Activated CD4-positive, alpha-beta T cell treated with anti-CD3 and anti-CD28 coated beads, Interleukin-2, amount 50 U/mL, for 1 hour (primary cell): Measurements from ENCODE around the gene PCDHGB7.
"Not testable (repeated sequence)": the region's sequence is repeated elsewhere in the genome, so short reads cannot be mapped to it uniquely, and the experiment has no call there.

Experiments used
- DNase-seq: peaks from one replicate; pipeline ENCODE4 v3.0.0-alpha.2; 2020

The PCDHGB7 gene

DNA sequence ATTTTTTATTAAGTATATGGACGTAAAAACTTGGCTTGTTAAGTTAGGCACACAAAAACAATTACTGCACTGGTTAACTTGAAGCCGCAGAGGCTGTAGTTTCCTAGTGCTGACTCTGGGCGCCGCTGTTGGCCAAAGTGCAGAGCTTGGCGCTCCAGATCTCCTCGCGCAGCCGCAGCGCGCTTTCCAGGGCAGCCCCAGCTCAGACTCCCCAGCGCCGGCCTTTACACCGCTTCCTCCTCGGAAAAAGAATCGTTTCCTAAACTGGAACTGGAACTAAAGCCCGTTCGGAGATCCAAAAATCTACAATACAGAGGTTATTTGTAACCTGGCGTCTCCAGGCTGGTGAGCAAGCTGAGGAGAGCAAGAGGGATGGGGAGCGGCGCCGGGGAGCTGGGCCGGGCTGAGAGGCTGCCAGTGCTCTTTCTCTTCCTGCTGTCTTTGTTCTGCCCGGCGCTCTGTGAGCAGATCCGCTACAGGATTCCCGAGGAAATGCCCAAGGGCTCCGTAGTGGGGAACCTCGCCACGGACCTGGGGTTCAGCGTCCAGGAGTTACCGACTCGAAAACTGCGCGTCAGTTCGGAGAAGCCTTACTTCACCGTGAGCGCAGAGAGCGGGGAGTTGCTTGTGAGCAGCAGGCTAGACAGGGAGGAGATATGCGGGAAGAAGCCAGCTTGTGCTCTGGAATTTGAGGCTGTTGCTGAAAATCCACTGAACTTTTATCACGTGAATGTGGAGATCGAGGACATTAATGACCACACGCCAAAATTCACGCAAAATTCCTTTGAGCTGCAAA is 19.5 kb upstream of the PCDHGB7 start, which contains the start of gene PCDHGB5:
TSS of gene PCDHGB5 (plus strand) at position 192 of the 796 bp plus-strand sequence. CDS start at position 373, 181 bp downstream.
- DNase-seq = peak; percentile 25

DNA sequence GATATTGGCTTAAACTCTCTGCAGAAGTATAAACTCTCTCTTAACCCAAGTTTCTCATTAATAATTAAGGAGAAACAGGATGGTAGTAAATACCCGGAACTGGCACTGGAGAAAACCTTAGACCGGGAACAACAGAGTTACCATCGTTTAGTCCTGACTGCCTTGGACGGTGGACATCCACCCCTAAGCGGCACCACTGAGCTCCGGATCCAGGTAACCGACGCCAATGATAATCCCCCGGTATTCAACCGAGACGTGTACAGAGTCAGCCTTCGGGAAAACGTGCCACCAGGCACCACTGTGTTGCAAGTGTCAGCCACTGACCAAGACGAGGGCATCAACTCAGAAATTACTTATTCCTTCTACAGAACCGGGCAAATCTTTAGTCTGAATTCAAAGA is 18.9 kb upstream of the PCDHGB7 start:
- DNase-seq = no peak

DNA sequence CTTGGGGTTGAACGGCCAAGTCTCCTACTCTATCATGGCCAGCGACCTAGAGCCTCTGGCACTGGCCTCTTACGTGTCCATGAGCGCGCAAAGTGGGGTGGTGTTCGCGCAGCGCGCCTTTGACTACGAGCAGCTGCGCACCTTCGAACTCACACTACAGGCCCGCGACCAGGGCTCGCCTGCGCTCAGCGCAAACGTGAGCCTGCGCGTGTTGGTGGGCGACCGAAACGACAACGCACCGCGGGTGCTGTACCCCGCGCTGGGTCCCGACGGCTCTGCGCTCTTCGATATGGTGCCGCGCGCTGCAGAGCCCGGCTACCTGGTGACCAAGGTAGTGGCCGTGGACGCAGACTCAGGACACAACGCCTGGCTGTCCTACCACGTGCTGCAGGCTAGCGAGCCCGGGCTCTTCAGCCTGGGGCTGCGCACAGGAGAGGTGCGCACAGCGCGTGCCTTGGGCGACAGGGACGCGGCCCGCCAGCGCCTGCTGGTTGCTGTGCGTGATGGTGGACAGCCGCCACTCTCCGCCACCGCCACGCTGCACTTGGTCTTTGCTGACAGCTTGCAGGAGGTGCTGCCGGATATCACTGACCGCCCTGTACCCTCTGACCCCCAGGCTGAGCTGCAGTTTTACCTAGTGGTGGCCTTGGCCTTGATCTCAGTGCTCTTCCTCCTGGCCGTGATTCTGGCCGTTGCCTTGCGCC is 17.8 kb upstream of the PCDHGB7 start:
- no peak for DNase-seq

DNA sequence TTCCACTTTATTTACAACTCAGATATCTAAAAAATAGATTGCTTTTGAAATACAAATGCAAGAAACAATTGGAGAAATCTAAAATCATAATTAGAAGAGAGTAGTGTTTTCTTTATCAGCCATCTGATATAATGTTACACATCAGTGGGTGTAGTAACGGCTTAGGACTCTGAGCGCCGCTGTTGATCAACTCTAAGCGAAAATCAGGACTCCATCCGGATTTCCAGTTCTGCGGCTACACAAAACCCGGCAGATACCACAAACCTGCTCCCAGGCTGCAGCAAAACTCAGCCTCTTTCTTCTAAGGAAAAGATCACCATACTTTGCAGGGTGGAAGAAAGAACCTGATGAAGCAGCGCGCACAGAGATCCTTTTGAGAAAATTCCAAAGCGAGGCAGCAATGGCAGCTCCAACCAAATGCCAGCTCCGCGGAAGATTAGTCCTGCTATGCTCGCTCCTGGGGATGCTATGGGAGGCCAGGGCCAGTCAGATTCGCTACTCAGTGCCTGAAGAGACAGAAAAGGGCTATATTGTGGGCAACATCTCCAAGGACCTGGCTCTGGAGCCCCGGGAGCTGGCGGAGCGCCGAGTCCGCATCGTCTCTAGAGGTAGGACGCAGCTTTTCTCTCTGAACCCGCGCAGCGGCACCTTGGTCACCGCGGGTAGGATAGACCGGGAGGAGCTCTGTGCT is 14.8 kb upstream of the PCDHGB7 start, which contains the start of gene PCDHGA9:
TSS of gene PCDHGA9 (plus strand) at position 226 of the 691 bp plus-strand sequence. CDS start at position 401, 175 bp downstream.
- DNase-seq = no peak

DNA sequence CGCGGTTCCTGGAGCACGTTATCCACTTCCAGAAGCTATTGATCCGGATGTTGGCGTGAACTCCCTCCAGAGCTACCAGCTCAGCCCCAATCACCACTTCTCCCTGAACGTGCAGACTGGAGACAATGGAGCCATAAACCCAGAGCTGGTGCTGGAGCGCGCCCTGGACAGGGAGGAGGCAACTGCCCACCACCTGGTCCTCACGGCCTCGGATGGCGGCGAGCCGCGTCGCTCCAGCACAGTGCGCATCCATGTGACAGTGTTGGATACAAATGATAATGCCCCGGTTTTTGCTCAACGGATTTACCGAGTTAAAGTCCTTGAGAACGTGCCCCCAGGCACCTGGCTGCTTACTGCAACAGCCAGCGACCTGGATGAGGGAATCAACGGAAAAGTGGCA is 14.1 kb upstream of the PCDHGB7 start:
- DNase-seq = no peak

DNA sequence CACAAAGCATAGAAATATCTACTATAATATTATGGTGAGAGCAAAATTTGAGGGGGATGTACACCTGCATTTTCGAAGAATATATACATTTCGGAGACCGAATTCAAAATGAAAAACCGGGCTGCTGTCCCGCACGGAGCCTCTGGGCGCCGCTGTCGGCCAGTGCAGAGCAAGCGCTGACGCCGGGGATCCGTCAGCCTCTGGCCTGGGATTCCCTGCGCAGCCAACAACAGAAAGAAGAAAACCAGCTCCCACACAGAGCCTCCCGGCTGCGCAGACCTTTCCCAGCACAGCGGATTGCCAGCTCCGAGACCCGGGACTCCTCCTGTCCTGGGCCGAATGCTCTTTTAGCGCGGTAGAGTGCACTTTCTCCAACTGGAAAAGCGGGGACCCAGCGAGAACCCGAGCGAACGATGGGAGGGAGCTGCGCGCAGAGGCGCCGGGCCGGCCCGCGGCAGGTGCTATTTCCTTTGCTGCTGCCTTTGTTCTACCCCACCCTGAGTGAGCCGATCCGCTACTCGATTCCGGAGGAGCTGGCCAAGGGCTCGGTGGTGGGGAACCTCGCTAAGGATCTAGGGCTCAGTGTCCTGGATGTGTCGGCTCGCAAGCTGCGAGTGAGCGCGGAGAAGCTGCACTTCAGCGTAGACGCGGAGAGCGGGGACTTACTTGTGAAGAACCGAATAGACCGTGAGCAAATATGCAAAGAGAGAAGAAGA is 9.5 kb upstream of the PCDHGB7 start, which contains the start of gene PCDHGB6:
TSS of gene PCDHGB6 (plus strand) at position 232 of the 716 bp plus-strand sequence. CDS start at position 414, 182 bp downstream.
- peak; percentile 25 for DNase-seq

DNA sequence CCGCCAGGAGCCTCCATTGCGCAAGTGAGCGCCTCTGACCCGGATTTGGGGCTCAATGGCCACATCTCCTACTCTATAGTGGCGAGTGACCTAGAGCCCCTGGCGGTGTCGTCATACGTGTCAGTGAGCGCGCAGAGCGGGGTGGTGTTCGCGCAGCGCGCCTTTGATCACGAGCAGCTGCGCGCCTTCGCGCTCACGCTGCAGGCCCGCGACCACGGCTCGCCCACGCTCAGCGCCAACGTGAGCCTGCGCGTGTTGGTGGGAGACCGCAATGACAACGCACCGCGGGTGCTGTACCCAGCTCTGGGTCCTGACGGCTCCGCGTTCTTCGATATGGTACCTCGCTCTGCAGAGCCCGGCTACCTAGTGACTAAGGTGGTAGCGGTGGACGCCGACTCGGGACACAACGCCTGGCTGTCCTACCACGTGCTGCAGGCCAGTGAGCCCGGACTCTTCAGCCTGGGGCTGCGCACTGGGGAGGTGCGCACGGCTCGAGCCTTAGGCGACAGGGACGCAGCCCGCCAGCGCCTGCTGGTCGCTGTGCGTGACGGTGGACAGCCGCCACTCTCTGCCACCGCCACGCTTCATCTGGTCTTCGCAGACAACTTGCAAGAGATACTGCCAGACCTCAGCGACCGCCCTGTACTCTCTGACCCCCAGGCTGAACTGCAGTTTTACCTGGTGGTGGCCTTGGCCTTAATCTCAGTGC is 7.7 kb upstream of the PCDHGB7 start:
- no peak for DNase-seq

DNA sequence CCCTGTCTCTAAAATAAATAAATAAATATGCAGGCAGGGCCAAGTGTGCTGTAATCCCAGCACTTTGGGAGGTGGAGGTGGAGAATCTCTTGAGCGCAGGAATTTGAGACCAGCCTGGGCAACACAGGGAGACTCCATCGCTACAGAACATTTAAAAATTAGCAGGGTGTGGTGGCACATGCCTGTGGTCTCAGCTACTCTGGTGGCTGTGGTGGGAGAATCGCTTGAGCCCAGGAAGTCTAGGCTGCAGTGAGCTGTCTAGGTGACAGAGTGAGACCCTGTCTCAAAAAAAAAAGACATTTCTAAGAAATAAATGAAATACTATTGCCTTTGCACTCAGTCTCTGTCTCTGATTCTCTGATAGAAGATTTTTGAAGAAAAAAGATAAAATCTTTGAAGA is 5.9 kb upstream of the PCDHGB7 start:
- DNase-seq = no peak

DNA sequence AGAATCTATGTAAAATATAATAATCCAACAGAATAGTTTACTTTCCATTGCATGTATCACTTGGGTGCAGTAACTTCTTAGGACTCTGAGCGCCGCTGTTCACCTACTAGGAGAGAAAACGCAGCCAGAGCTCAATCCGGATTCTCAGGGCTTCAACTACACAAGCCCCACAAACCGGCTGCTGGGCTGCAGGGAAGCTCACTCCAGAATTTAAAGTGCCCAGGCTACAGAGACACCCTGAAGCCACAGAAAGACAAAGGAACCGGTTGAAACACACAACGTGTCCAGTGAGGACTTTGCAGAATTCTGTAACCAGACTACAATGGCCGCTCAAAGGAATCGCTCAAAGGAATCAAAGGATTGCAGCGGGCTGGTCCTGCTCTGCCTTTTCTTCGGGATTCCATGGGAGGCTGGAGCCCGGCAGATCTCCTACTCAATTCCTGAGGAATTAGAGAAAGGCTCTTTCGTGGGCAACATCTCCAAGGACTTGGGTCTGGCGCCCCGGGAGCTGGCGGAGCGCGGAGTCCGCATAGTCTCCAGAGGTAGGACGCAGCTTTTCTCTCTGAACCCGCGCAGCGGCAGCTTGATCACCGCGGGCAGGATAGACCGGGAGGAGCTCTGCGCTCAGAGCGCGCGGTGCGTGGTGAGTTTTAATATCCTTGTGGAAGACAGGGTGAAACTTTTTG is 4.5 kb upstream of the PCDHGB7 start, which contains the start of gene PCDHGA10:
TSS of gene PCDHGA10 (plus strand) at position 134 of the 686 bp plus-strand sequence. CDS start at position 323, 189 bp downstream.
- DNase-seq = peak; percentile 50

DNA sequence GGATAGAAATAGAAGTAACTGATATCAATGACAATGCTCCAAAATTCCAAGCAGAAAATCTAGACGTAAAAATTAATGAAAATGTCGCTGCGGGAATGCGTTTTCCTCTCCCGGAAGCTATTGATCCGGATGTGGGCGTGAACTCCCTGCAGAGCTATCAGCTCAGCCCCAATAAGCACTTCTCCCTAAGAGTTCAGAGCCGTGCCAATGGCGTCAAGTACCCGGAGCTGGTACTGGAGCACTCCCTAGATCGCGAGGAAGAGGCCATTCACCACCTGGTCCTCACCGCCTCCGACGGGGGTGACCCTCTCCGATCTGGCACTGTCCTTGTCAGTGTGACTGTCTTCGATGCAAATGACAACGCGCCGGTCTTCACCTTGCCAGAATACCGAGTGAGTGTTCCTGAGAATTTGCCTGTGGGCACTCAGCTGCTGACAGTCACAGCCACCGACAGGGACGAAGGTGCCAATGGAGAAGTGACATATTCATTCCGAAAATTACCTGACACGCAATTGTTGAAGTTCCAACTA is 3.9 kb upstream of the PCDHGB7 start:
- no peak for DNase-seq

DNA sequence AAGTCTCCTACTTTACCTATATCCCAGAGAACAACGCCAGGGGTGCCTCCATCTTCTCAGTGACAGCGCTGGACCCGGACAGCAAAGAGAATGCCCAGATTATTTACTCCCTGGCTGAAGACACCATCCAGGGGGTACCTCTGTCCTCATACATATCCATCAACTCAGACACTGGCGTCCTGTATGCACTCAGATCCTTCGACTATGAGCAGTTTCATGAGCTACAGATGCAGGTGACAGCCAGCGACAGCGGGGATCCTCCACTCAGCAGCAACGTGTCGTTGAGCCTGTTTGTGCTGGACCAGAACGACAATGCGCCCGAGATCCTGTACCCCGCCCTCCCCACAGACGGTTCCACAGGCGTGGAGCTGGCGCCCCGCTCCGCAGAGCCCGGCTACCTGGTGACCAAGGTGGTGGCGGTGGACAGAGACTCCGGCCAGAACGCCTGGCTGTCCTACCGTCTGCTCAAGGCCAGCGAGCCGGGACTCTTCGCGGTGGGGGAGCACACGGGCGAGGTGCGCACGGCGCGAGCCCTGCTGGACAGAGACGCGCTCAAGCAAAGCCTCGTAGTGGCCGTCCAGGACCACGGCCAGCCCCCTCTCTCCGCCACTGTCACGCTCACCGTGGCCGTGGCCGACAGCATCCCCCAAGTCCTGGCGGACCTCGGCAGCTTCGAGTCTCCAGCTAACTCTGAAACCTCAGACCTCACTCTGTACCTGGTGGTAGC is 2.8 kb upstream of the PCDHGB7 start:
- not testable (repeated sequence) for DNase-seq

DNA sequence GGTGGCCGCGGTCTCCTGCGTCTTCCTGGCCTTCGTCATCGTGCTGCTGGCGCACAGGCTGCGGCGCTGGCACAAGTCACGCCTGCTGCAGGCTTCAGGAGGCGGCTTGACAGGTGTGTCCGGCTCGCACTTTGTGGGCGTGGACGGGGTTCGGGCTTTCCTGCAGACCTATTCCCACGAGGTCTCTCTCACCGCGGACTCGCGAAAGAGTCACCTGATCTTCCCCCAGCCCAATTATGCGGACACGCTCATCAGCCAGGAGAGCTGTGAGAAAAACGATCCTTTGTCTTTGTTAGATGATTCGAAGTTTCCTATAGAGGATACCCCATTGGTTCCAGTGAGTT is 2.2 kb upstream of the PCDHGB7 start:
- not testable (repeated sequence) for DNase-seq

DNA sequence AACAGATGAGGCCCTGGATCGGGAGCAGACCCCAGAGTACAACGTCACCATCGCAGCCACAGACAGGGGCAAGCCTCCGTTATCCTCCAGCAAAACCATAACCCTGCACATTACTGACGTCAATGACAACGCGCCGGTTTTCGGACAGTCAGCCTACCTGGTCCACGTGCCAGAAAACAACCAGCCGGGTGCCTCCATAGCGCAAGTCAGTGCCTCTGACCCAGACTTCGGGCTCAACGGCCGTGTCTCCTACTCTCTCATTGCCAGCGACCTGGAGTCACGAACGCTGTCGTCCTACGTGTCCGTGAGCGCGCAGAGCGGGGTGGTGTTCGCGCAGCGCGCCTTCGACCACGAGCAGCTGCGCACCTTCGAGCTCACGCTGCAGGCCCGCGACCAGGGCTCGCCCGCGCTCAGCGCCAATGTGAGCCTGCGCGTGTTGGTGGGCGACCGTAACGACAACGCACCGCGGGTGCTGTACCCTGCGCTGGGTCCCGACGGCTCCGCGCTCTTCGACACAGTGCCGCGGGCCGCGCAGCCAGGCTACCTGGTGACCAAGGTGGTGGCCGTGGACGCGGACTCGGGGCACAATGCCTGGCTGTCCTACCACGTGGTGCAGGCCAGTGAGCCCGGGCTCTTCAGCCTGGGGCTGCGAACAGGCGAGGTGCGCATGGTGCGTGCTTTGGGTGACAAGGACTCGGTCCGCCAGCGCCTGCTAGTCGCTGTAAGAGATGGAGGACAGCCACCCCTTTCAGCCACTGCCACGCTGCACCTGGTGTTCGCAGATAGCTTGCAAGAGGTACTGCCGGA is 1.8 kb downstream of the PCDHGB7 start:
- DNase-seq = no peak

DNA sequence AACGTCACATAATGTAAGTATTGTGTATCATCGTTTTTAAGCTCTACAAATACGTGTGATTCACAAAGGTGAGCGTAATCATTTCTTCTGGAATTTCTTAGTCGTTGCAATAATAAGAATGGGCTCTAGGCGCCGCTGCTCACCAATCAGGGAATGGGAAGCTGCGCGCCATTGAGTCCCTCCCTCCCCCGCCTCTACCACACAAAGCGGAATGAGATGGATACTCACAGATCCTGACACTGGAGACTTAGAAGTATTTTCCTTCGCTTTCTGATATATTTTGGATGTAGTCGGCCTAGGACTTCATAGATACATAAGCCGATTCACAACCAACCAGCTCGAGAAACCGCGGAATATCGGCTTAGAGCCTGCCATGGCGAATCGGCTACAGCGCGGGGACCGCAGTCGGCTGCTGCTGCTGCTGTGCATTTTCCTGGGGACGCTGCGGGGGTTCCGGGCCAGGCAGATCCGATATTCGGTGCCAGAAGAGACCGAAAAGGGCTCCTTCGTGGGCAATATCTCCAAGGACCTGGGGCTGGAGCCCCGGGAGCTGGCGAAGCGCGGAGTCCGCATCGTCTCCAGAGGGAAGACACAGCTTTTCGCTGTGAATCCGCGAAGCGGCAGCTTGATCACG is 3.5 kb downstream of the PCDHGB7 start, which contains the start of gene PCDHGA11:
TSS of gene PCDHGA11 (plus strand) at position 197 of the 634 bp plus-strand sequence. CDS start at position 374, 177 bp downstream.
- DNase-seq = peak; percentile 19

DNA sequence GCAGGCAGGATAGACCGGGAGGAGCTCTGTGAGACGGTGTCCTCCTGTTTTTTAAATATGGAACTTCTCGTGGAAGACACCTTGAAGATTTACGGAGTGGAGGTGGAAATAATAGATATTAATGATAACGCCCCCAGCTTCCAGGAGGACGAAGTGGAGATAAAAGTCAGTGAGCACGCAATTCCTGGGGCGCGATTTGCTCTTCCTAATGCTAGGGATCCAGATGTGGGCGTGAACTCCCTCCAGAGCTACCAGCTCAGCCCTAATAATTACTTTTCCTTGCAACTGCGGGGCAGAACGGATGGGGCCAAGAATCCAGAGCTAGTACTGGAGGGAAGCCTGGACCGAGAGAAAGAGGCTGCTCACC is 4.0 kb downstream of the PCDHGB7 start:
- DNase-seq = no peak

DNA sequence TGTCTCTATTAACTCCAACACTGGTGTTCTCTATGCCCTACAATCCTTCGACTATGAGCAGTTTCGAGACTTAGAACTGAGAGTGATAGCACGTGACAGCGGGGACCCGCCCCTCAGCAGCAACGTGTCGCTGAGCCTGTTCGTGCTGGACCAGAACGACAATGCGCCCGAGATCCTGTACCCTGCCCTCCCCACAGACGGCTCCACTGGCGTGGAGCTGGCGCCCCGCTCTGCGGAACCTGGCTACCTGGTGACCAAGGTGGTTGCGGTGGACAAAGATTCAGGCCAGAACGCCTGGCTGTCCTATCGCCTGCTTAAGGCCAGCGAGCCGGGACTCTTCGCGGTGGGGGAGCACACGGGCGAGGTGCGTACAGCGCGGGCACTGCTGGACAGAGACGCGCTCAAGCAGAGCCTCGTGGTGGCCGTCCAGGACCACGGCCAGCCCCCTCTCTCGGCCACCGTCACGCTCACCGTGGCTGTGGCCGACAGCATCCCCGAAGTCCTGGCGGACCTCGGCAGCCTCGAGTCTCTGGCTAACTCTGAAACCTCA is 5.3 kb downstream of the PCDHGB7 start:
- no peak for DNase-seq

DNA sequence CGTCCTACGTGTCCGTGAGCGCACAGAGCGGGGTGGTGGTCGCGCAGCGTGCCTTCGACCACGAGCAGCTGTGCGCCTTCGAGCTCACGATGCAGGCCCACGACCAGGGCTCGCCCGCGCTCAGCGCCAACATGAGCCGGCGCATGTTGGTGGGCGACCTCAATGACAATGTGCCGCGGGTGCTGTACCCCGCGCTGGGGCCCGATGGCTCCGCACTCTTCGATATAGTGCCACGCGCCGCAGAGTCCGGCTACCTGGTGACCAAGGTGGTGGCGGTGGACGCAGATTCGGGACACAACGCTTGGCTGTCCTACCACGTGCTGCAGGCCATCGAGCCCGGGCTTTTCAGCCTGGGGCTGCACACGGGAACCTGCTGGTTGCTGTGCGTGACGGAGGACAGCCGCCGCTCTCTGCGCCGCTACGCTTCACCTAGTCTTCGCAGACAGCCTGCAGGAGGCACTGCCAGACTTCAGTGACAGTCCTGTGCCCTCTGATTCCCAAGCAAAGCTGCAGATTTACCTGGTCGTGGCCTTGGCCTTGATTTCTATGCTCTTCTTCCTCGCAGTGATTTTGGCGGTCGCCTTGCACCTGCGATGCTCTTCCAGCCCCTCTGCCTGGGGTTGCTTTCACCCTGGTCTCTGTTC is 10.4 kb downstream of the PCDHGB7 start:
- no peak for DNase-seq
